OCI-LY3 (cell line): ENCODE data around the gene KCNIP4.

Experiments used
- H2AFZ ChIP-seq: fragments of 200-600, 300-600 bp; shearing (Covaris generic); 2 replicates; pipeline ENCODE4 v1.6.0; 2014; ENCODE audit warnings: antibody characterized with exemption, low read depth, low read length
- H3K27ac ChIP-seq: fragments of 200-600, 300-600 bp; sonication (generic); 2 replicates; pipeline ENCODE4 v1.5.1; 2014; ENCODE audit warnings: mild to moderate bottlenecking, low read length, moderate library complexity, mixed read lengths
- H3K27me3 ChIP-seq: fragments of 200-600, 300-600 bp; sonication (generic); 2 replicates; pipeline ENCODE4 v1.6.1; 2014; ENCODE audit warnings: low read depth, low read length, mixed read lengths
- H3K36me3 ChIP-seq: fragments of 200-600, 300-600 bp; sonication (generic); replicated peaks from 2 replicates; pipeline ENCODE3; 2014; ENCODE audit warnings: low read depth, low read length, mixed read lengths
- H3K4me1 ChIP-seq: fragments of 300-600, 200-600 bp; sonication (generic); 2 replicates; pipeline ENCODE4 v1.6.1; 2014; ENCODE audit warnings: low read length, mixed read lengths
- H3K4me2 ChIP-seq: fragments of 200-600, 300-600 bp; sonication (generic); 2 replicates; pipeline ENCODE4 v1.6.1; 2014; ENCODE audit warnings: low read length, mixed read lengths
- H3K4me3 ChIP-seq: fragments of 300-600, 200-600 bp; sonication (generic); 2 replicates; pipeline ENCODE4 v1.5.1; 2014; ENCODE audit warnings: antibody characterized with exemption, mild to moderate bottlenecking, low read length, moderate library complexity
- H3K79me2 ChIP-seq: fragments of 300-600, 200-600 bp; shearing (Covaris generic); 2 replicates; pipeline ENCODE4 v1.6.1; 2014; ENCODE audit warnings: mild to moderate bottlenecking, low read length, mixed read lengths
- H3K9ac ChIP-seq: fragments of 300-600, 200-600 bp; shearing (Covaris generic); 2 replicates; pipeline ENCODE4 v1.6.0; 2014; ENCODE audit warnings: mild to moderate bottlenecking, low read length, moderate library complexity
- H3K9me3 ChIP-seq: fragments of 200-600, 300-600 bp; shearing (Covaris generic); 2 replicates; pipeline ENCODE4 v1.6.1; 2014; ENCODE audit warnings: low read length, mixed read lengths; ENCODE audit not compliant: insufficient read depth
- H4K20me1 ChIP-seq: fragments of 200-600, 300-600 bp; sonication (generic); 2 replicates; pipeline ENCODE4 v1.6.1; 2016; ENCODE audit warnings: low read length, mixed read lengths; ENCODE audit not compliant: insufficient read depth
- CTCF ChIP-seq: fragments of 200-600, 300-600 bp; sonication (generic); IDR thresholded peaks from 2 replicates; pipeline ENCODE4 v1.5.1; 2014; ENCODE audit warnings: antibody characterized with exemption, low read length, low read depth
- EZH2phosphoT487 ChIP-seq: fragments of 200-600 bp; shearing (Covaris generic); IDR thresholded peaks from 2 replicates; pipeline ENCODE4 v1.6.1; 2018; ENCODE audit warnings: antibody characterized with exemption, mixed run types, low read depth

Gene KCNIP4

DNA sequence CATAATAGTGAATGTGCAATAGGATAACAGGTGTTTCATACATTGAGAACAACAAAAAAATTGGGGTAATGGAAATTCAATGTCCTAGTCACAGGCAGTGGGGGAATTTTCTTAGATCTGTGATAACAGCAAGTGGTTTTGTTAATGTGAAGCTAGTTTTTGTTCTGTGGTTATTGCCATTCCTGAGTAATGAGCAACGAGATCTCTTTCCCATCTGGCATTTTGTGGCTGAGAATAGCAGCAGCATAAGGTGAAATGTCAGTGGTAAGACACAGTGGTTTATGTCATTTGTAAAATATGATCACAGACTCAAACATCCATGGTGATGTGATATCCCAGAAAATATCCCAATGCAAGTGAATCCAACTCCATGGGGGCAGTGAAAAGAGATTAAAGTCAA, 497.5 kb downstream of the KCNIP4 start:
- H3K9ac ChIP-seq, result no peak overlapping the region
- no peak overlapping the region for H3K4me2 ChIP-seq
- H4K20me1 ChIP-seq, result no peaks in the 10 kb centered on the region
- H3K36me3 ChIP-seq, result no peaks in the 10 kb centered on the region
- H3K4me1 ChIP-seq, result no peaks in the 10 kb centered on the region
- H3K9me3 ChIP-seq, result no peaks in the 10 kb centered on the region
- TF ChIP-seq EZH2phosphoT487, result no peak
- no peak for TF ChIP-seq CTCF
- H3K79me2 ChIP-seq, result no peaks in the 10 kb centered on the region
- no peak overlapping the region for H3K4me3 ChIP-seq
- no peak overlapping the region for H3K27ac ChIP-seq
- no peak overlapping the region for H2AFZ ChIP-seq
- H3K27me3 ChIP-seq, result no peaks in the 10 kb centered on the region

- Histone ChIP-seq H3K36me3 (no peaks in the 10 kb centered on the region), H3K27ac (no peak overlapping the region), H3K4me3 (no peak overlapping the region), H2AFZ (no peak overlapping the region), H3K79me2 (no peaks in the 10 kb centered on the region), H3K4me1 (no peaks in the 10 kb centered on the region), H3K9me3 (no peaks in the 10 kb centered on the region), H3K9ac (no peak overlapping the region), H4K20me1 (no peaks in the 10 kb centered on the region), H3K27me3 (no peaks in the 10 kb centered on the region), H3K4me2 (no peak overlapping the region)
- TF ChIP-seq CTCF (no peak), EZH2phosphoT487 (no peak)
These were observed 498.2 kb downstream of the KCNIP4 start for GRCh38 chr4:21450331-21450730.

- Histone ChIP-seq H3K9me3 (no peaks in the 10 kb centered on the region), H3K27ac (no peak overlapping the region), H3K36me3 (no peaks in the 10 kb centered on the region), H4K20me1 (no peaks in the 10 kb centered on the region), H3K4me2 (no peak overlapping the region), H3K4me1 (no peaks in the 10 kb centered on the region), H3K79me2 (no peaks in the 10 kb centered on the region), H3K27me3 (no peaks in the 10 kb centered on the region), H3K4me3 (no peak overlapping the region), H2AFZ (no peak overlapping the region), H3K9ac (no peak overlapping the region)
- TF ChIP-seq CTCF, result no peak
- TF ChIP-seq EZH2phosphoT487, result no peak
These were observed 501.1 kb downstream of the KCNIP4 start for GRCh38 chr4:21447301-21448054.

GRCh38 chr4:21420166-21420565, 528.4 kb downstream of the KCNIP4 start:
- H3K4me2 ChIP-seq, result no peak overlapping the region
- no peaks in the 10 kb centered on the region for H3K9me3 ChIP-seq
- H3K4me3 ChIP-seq, result no peak overlapping the region
- H4K20me1 ChIP-seq, result no peaks in the 10 kb centered on the region
- no peak overlapping the region for H2AFZ ChIP-seq
- H3K36me3 ChIP-seq, result no peaks in the 10 kb centered on the region
- no peak overlapping the region for H3K9ac ChIP-seq
- TF ChIP-seq EZH2phosphoT487, result no peak
- TF ChIP-seq CTCF, result no peak
- H3K27ac ChIP-seq, result no peak overlapping the region
- H3K79me2 ChIP-seq, result no peaks in the 10 kb centered on the region
- no peaks in the 10 kb centered on the region for H3K27me3 ChIP-seq
- H3K4me1 ChIP-seq, result no peaks in the 10 kb centered on the region
